ENCODE measurements around the gene CAMKV.

The CAMKV gene

DNA sequence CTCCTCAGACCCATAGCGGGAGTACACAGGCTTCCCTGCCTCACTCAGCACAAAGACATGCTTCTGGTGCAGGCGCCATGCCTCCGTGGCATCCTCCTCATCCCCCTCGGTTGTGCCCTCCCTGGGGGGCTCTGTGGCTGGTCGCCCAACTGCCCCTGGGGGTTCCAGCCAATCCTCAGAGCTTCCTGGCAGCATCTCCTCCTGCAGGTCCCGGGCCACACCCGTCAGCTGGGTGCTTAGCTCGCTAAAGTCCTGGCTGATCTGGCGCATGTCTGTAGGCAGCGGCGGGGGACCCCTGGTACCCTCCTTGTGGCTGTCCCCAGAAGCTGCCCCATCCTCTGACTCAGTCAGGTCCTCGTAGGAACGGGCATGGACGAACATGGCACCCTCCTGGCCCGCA lies 41.9 kb upstream of the CAMKV start:
- no peaks in the 10 kb centered on the region for H3K27me3 ChIP-seq (ENCODE audit: control insufficient read depth, insufficient read depth, low read length)
- no peak overlapping the region for H2AFZ ChIP-seq
- H3K4me3 ChIP-seq (ENCODE audit: low read depth, low read length), result no peak overlapping the region
- no peaks in the 10 kb centered on the region for H3K79me2 ChIP-seq
- H3K36me3 ChIP-seq (ENCODE audit: control insufficient read depth, insufficient read depth, low read length), result no peaks in the 10 kb centered on the region
- no peaks in the 10 kb centered on the region for H3K9me3 ChIP-seq (ENCODE audit: control insufficient read depth, low read length)
- H3K4me2 ChIP-seq (ENCODE audit: low read length), result no peak overlapping the region
- no peak overlapping the region for H3K27ac ChIP-seq
- no peak overlapping the region for H3K9ac ChIP-seq
- TF ChIP-seq, protein P1, sequence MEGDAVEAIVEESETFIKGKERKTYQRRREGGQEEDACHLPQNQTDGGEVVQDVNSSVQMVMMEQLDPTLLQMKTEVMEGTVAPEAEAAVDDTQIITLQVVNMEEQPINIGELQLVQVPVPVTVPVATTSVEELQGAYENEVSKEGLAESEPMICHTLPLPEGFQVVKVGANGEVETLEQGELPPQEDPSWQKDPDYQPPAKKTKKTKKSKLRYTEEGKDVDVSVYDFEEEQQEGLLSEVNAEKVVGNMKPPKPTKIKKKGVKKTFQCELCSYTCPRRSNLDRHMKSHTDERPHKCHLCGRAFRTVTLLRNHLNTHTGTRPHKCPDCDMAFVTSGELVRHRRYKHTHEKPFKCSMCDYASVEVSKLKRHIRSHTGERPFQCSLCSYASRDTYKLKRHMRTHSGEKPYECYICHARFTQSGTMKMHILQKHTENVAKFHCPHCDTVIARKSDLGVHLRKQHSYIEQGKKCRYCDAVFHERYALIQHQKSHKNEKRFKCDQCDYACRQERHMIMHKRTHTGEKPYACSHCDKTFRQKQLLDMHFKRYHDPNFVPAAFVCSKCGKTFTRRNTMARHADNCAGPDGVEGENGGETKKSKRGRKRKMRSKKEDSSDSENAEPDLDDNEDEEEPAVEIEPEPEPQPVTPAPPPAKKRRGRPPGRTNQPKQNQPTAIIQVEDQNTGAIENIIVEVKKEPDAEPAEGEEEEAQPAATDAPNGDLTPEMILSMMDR (IDR thresholded peaks at IDR 0.05), result no peak
- peaks cover 8% of the 10 kb centered on the region for H3K4me1 ChIP-seq

DNA sequence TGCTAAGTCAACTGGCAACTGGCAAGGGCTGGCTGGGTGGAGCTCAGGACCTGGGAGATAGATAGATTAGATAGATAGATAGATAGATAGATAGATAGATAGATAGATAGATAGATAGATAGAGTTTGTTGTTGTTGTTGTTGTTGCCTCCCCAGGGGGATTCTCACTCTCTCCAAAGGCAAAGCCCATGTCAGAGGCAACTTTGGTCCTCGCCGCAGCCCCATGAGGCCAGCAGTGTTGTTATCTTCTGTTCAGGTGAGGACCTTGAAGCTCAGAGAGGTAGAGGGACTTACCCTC lies 41.4 kb upstream of the CAMKV start:
- TF ChIP-seq, protein P1 (IDR thresholded peaks at IDR 0.05), result no peak
- H3K27me3 ChIP-seq (ENCODE audit: control insufficient read depth, insufficient read depth, low read length), result no peaks in the 10 kb centered on the region
- peaks cover 13% of the 10 kb centered on the region for H3K4me1 ChIP-seq
- no peak overlapping the region for H3K9ac ChIP-seq
- no peaks in the 10 kb centered on the region for H3K9me3 ChIP-seq (ENCODE audit: control insufficient read depth, low read length)
- no peak overlapping the region for H3K4me3 ChIP-seq (ENCODE audit: low read depth, low read length)
- H3K79me2 ChIP-seq, result no peaks in the 10 kb centered on the region
- no peak overlapping the region for H3K27ac ChIP-seq
- no peaks in the 10 kb centered on the region for H3K36me3 ChIP-seq (ENCODE audit: control insufficient read depth, insufficient read depth, low read length)
- H3K4me2 ChIP-seq (ENCODE audit: low read length), result no peak overlapping the region
- H2AFZ ChIP-seq, result no peak overlapping the region

DNA sequence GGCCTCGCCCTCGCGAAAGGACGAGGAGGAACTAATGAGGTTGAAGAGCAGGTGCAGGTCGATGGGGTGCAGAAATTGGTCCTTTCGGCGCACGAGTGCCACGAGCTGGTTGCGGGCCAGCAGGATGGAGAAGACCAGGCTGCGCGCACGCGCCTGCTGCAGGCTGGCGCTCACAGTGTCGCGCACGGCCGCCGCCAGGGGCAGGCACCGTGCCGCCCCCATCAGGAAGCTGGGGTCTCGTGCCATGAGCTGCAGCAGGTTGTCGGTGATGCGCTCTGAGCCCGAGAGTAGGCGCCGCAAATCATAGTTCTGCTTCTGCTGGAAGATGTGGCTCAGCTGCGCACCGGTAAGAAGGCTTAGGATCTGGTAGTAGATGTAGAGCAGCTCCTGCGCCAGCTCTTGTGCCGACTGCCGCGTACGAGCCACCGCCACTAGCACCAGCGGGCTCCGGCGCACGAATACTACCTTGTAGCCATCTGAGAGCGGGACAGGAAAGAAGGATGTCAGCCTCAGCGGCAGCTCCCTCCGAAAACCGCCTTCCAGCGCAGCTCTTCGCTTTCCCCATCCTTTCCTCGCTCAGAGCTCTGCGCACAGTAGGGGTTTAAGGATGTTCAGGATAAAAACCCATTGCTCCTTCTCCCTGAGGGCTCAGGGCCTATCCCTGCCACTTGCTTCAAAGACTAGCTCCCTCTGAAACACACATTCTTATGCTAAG lies 40.9 kb upstream of the CAMKV start:
- H3K27ac ChIP-seq, result no peak overlapping the region
- no peaks in the 10 kb centered on the region for H3K9me3 ChIP-seq (ENCODE audit: control insufficient read depth, low read length)
- H3K27me3 ChIP-seq (ENCODE audit: control insufficient read depth, insufficient read depth, low read length), result no peaks in the 10 kb centered on the region
- H3K79me2 ChIP-seq, result no peaks in the 10 kb centered on the region
- no peak overlapping the region for H3K4me3 ChIP-seq (ENCODE audit: low read depth, low read length)
- H3K4me2 ChIP-seq (ENCODE audit: low read length), result no peak overlapping the region
- H3K9ac ChIP-seq, result no peak overlapping the region
- peaks cover 16% of the 10 kb centered on the region for H3K4me1 ChIP-seq
- H3K36me3 ChIP-seq (ENCODE audit: control insufficient read depth, insufficient read depth, low read length), result no peaks in the 10 kb centered on the region
- no peak overlapping the region for H2AFZ ChIP-seq
- TF ChIP-seq, protein P1 (IDR thresholded peaks at IDR 0.05), result no peak

DNA sequence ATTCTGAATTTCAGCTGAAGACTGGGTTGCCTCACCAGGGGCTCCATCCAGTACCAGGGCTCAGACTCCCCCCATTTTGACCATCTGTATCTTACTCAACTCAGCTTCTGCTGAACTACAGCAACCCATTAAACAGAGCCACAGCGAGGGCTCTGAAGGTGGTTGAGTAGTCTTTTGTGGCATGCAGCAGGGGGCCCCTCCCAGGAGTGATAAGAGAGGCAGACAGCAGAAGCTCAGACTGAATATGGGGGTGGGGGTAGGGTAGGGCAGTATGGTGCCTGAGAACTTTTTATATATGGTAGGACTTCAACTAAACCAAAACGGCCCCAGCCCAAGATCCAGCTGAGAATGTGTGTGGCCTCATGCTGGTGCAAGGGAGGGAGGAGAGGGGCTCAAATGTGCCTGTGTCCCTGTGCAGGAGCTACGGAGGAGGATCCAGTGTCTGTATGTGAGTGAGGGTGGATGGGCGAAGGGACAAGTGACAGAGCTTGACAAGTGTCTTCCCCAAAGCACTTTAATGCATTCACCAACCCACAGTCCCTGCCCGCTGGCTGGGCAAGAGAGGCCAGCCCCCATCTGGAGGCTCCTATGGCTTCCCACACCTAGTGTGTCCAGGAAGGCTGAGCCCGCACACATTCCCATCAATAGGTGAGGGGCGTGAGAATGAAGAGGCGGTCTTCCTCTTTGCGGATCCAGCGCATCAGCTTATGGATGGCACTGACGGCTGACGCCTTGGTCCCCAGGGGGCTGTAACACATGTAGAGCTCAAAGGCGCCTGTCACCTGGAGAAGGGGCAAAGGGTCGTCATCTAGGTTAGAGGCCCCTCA lies 38.9 kb upstream of the CAMKV start:
- H3K36me3 ChIP-seq (ENCODE audit: control insufficient read depth, insufficient read depth, low read length), result no peaks in the 10 kb centered on the region
- H3K4me1 ChIP-seq, result peaks cover 10% of the 10 kb centered on the region
- no peaks in the 10 kb centered on the region for H3K9me3 ChIP-seq (ENCODE audit: control insufficient read depth, low read length)
- H2AFZ ChIP-seq, result no peak overlapping the region
- H3K4me2 ChIP-seq (ENCODE audit: low read length), result no peak overlapping the region
- H3K27me3 ChIP-seq (ENCODE audit: control insufficient read depth, insufficient read depth, low read length), result no peaks in the 10 kb centered on the region
- no peak overlapping the region for H3K9ac ChIP-seq
- H3K79me2 ChIP-seq, result no peaks in the 10 kb centered on the region
- H3K4me3 ChIP-seq (ENCODE audit: low read depth, low read length), result no peak overlapping the region
- TF ChIP-seq, protein P1 (IDR thresholded peaks at IDR 0.05), result no peak
- H3K27ac ChIP-seq, result no peak overlapping the region

Measured in parathyroid adenoma (tissue), 2 donors.